Middle frontal gyrus (tissue), 1 donor: ENCODE measurements around the gene SESN2.

Source experiments
- DNase-seq: peaks from one replicate; pipeline ENCODE4 v3.0.0-alpha.2; 2015; ENCODE audit warnings: low spot score; ENCODE audit errors: extremely low spot score

Gene SESN2

GRCh38 chr1:28282426-28283407 is 23.4 kb downstream of the SESN2 start:
- DNase-seq = no peak

DNA sequence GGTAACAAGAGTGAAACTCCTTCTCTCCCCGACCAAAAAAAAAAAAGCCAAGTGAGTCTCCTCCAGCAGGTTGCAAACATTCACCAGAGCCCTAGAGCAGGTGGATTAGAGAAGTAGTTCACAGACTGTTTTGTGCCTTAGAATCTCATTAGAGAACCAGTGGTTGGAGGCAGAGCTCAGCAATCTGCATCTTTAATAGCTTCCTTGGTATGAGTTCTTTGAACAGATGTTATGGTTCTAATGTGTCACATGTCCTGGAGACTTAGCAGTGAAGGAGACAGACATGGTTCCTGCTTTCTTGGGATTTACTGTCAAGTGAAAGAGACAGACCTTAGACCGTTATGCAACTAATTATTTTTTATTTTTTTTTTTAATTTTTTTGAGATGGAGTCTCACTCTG is 26.8 kb downstream of the SESN2 start:
- DNase-seq = no peak

GRCh38 chr1:28288487-28288886 is 29.2 kb downstream of the SESN2 start:
- no peak for DNase-seq

- no peak for DNase-seq
Observed at GRCh38 chr1:28290851-28291250, 31.5 kb downstream of the SESN2 start.

DNA sequence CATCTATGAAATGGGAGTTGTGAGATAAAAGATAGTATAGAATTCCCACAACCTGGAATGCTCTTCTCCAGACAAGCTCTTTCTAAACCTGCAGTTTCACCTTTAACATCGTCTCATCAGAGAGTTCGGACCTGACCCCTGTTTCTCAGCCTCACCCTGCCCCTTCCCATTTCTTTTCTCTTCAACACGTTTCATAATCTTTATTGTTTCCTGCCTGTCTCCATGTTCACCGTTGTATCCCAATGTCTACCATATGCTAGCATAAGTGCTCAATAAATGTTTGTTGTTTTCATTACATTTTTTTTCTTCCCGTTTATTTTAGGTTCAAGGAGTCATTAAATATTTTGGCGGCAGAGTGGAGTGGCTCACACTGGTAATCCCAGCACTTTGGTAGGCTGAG is 32.4 kb downstream of the SESN2 start:
- DNase-seq = no peak

GRCh38 chr1:28295936-28296335 is 36.6 kb downstream of the SESN2 start:
- no peak for DNase-seq

GRCh38 chr1:28296401-28297261 is 37.3 kb downstream of the SESN2 start:
- no peak for DNase-seq

DNA sequence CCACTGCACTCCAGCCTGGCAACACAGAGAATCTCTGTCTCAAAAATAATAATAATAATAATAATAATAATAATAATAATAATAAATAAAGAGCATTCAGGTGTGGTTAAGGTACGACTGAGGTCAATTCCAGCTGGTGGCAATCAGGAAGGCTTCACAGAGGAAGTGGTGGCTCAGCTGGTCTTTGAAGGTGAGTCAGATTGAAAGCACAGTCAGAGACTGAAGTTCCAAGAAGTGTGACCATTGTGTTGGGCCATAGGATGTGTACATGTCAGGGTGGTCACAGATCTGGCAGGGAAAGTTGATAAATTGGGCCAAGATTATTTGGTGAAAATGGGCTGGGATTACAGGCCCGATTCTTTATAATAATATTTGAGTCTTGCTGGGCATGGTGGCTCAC is 38.5 kb downstream of the SESN2 start:
- DNase-seq = no peak

GRCh38 chr1:28298438-28298837 is 39.1 kb downstream of the SESN2 start:
- no peak for DNase-seq

- DNase-seq = no peak
Observed at GRCh38 chr1:28301368-28302174, 42.3 kb downstream of the SESN2 start.

DNA sequence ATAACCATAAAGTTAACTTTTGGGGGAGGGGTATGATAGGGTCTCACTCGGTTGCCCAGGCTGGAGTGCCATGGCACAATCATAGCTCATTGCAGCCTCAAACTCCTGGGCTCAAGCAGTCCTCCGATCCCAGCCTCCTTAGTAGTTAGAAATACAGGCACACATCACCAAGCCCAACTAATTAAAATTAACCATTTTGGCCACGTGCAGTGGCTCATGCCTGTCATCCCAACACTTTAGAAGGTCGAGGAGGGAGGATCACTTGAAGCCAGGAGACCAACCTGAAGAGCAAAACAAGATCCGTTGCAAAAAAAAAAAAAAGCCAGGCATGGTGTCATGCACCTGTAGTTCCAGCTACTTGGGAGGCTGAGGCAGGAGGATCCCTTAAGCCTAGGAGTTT is 42.9 kb downstream of the SESN2 start:
- no peak for DNase-seq

GRCh38 chr1:28306301-28306949 is 47.1 kb downstream of the SESN2 start:
- DNase-seq = no peak

DNA sequence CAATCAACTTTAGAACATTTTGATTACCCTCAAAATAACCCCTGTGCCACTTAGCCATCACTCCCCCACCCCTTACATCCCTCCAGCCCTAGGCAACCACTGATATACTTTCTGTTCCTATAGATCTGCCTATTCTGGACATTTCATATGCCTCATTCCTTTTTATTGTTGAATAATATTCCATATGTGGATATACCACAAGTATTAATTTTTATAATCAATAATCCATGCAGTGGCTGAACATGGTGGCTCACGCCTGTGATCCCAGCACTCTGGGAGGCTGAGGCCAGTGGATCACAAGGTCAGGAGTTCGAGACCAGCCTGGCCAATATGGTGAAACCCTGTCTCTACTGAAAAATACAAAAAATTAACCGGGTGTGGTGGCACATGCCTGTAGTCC is 49.4 kb downstream of the SESN2 start:
- DNase-seq = no peak

- DNase-seq = no peak
Observed at GRCh38 chr1:28309702-28310101, 50.4 kb downstream of the SESN2 start.

DNA sequence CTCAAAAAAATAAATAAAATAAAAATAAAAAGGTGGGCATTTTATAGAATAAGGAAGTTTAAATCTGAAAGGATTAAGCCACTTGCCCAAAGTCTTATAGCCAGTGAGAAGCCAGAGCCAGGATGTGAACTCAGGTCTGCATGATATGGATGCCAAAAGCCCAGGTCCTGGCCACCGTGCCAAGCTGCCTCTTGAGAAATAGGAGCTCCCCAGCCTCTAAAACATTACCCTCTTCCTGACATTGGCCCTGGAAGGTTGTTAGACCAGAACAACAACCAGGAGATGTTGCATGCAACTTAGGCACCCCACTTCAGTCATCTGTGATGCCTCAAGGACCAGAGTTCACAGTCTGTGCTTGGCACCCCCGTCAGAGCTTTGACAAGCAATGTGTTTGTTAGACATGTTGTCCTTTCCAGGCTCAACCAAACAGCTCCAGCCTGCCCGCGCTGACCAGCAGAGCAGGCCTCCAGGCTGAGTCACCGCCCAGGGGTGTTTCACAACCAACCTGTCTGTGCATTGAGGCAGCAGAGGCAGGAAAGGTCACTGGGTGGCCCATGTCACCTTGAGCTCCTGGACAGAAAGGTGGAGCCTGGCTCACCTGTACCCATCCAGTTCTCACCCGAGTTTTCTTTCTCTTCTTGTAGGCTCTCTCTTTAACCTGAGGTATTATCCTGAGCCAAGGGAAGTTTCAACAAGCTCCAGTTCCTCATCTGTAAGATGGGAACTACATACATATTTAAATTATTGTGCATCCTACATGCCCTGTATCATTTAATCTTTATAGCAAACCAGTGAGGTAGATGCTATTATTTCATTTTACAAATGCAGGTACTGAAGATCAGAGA is 54.6 kb downstream of the SESN2 start:
- no peak for DNase-seq

DNA sequence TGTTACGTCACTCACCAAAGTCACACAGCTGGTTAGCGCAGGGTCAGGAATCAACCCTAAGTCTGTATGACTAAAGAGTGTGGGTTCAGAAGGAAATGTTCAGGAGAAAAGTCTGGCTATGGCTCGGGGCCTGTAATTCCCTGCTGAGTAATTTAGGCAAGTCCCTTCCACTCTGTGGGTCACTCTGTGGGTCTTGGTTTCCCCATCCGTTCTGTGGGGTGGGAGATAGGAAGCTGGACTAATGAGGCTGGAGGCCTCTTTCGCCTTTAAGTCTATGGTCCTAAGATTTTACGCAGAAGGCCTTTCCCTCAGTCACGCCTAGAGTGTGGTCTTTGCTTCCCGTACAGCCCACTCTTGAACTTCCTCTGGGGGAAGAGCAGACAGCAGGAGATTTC is 55.2 kb downstream of the SESN2 start:
- no peak for DNase-seq

DNA sequence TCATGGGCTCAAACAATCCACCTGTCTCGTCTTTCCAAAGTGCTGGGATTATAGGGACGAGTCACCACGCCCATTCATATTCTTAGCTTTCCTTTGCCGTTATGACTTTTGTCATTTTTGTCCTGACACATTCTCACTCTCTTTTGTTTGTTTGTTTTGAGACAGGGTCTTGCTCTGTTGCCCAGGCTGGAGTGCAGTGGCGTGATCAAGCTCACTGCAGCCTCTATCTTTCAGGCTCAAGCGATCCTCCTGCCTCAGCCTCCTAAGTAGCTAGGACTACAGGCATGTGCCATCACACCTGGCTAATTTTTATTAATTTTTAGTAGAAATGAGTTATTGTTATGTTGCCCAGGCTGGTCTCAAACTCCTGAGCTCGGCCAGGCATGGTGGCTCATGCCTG is 57.7 kb downstream of the SESN2 start:
- no peak for DNase-seq

GRCh38 chr1:28322194-28322593 is 62.9 kb downstream of the SESN2 start:
- DNase-seq = no peak

GRCh38 chr1:28323720-28324119 is 64.4 kb downstream of the SESN2 start:
- no peak for DNase-seq

DNA sequence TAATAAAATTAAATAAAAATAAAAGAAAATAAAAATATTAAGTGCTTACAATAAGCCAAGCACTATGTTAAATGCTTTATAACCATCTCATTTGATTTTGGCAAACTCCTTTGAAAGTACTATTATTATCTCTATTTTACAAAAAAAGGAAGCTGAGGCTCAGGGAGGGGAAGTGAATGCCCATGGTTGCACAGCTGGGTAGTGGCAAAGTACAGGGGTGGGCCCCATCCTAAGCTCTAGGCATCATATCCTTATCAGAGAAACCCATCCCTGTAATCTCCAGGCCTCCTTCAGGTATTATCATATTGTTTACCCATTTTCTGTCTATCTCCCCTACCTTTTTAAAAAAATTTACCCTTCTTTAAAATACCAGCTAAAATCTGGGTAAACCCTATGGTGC is 67.2 kb downstream of the SESN2 start:
- no peak for DNase-seq
